Measurements from ENCODE around the gene CTRB1.

GRCh38 chr16:75218256-75219076, at the start of gene CTRB1:
- TF ChIP-seq CTCF (IDR thresholded peaks at IDR 0.05): no peak
- TF ChIP-seq ZFX (IDR thresholded peaks at IDR 0.05; ENCODE audit: borderline replicate concordance): no peak
